PC-9 (cell line): Measurements from ENCODE around the gene CTDP1. TPM values are rescaled to one million over a fixed set of nuclear protein-coding genes. Genes with fewer than 3 reads are reported as not detected.

Source experiments
- BruUV-seq: library from RNA; stranded (reverse); fragments of 400-500 nt; replicated peaks from 2 replicates; lab custom pipeline; 2021; lab: Mats Ljungman, UMichigan
- CTCF ChIA-PET: fragments of 300-600 bp; sonication (Branson Sonifier 250); formaldehyde crosslinking; loops from one replicate; lab custom pipeline; 2022; ENCODE audit warnings: antibody characterized with exemption; lab: Charles Lee
- POLR2A ChIA-PET: fragments of 300-600 bp; sonication (Branson Sonifier 250); formaldehyde crosslinking; loops from one replicate; lab custom pipeline; 2022; ENCODE audit warnings: antibody characterized with exemption; ENCODE audit not compliant: unreplicated experiment; lab: Charles Lee
- DNase-seq, 2 experiments: peaks; one replicate each; pipeline versions ENCODE4 v3.0.0 to v3.0.0-alpha.2; 2015 to 2022; ENCODE audit warnings: mixed read lengths in 1 of 2
- H2AFZ ChIP-seq: fragments of 200-600 bp; sonication (generic); 2 replicates; pipeline ENCODE4 v1.8.1; 2017; ENCODE audit warnings: antibody characterized with exemption
- H3F3A ChIP-seq: fragments of 200-600 bp; sonication (generic); 2 replicates; pipeline ENCODE4 v1.8.1; 2017; ENCODE audit warnings: antibody characterized with exemption, mild to moderate bottlenecking, low read depth; ENCODE audit not compliant: insufficient read depth
- H3K27ac ChIP-seq: fragments of 200-600 bp; sonication (generic); 2 replicates; pipeline ENCODE4 v1.6.1; 2016; ENCODE audit warnings: mixed run types
- H3K27me3 ChIP-seq: fragments of 200-600 bp; sonication (generic); 2 replicates; pipeline ENCODE4 v1.6.1; 2016; ENCODE audit warnings: low read depth, mixed run types; ENCODE audit not compliant: insufficient read depth
- H3K36me3 ChIP-seq: fragments of 200-600 bp; sonication (generic); 2 replicates; pipeline ENCODE4 v1.6.1; 2016; ENCODE audit warnings: low read depth, mixed run types
- H3K4me1 ChIP-seq: fragments of 200-600 bp; sonication (generic); replicated peaks from 2 replicates; pipeline ENCODE4 v1.6.1; 2016; ENCODE audit warnings: mixed run types; ENCODE audit not compliant: insufficient read depth
- H3K4me2 ChIP-seq: fragments of 200-600 bp; sonication (generic); 2 replicates; pipeline ENCODE4 v1.6.1; 2017; ENCODE audit warnings: mixed run types
- H3K4me3 ChIP-seq: fragments of 200-600 bp; sonication (generic); 2 replicates; pipeline ENCODE4 v1.6.1; 2016; ENCODE audit warnings: mixed run types
- H3K79me2 ChIP-seq: fragments of 200-600 bp; sonication (generic); 2 replicates; pipeline ENCODE4 v1.6.1; 2017; ENCODE audit warnings: low read depth, mixed run types
- H3K9me2 ChIP-seq: fragments of 200-600 bp; sonication (generic); 2 replicates; pipeline ENCODE4 v1.8.1; 2017; ENCODE audit warnings: mild to moderate bottlenecking; ENCODE audit not compliant: insufficient read depth
- H3K9me3 ChIP-seq: fragments of 200-600 bp; sonication (generic); 2 replicates; pipeline ENCODE4 v1.8.1; 2016; ENCODE audit warnings: low read depth; ENCODE audit not compliant: insufficient read depth
- H4K20me1 ChIP-seq: fragments of 200-600 bp; sonication (generic); 2 replicates; pipeline ENCODE4 v1.8.1; 2017; ENCODE audit not compliant: insufficient read depth
- CTCF ChIP-seq: fragments of 200-600 bp; sonication (generic); conservative IDR thresholded peaks from 2 replicates; pipeline ENCODE4 v1.6.1; 2017; ENCODE audit warnings: mixed run types, antibody characterized with exemption, mild to moderate bottlenecking, moderate library complexity
- EZH2 ChIP-seq: fragments of 200-600 bp; sonication (generic); IDR thresholded peaks from 2 replicates; pipeline ENCODE4 v1.8.0; 2017; ENCODE audit warnings: antibody characterized with exemption, low read depth
- intact Hi-C: fragments of 100-400 bp; cut with micrococcal nuclease; formaldehyde crosslinking; loops from one replicate; pipeline ENCODE4 v1.10.0; 2022; ENCODE audit not compliant: unreplicated experiment
- total RNA-seq: library from RNA; stranded (reverse); gene quantifications from 2 replicates; pipeline ENCODE4 v1.2.3, GENCODE V29; 2021

Gene CTDP1
- total RNA-seq, 1 experiment from 2014 or later, result 16.0 TPM

- DNase-seq, result no peak
- Histone ChIP-seq H4K20me1 (no peaks in the 10 kb centered on the region), H2AFZ (no peak overlapping the region), H3K79me2 (no peaks in the 10 kb centered on the region), H3K27me3 (no peaks in the 10 kb centered on the region), H3K36me3 (no peaks in the 10 kb centered on the region), H3K27ac (no peak overlapping the region), H3K9me2 (no peaks in the 10 kb centered on the region), H3K4me1 (no peaks in the 10 kb centered on the region), H3K9me3 (no peaks in the 10 kb centered on the region), H3K4me2 (no peak overlapping the region), H3F3A (no peaks in the 10 kb centered on the region), H3K4me3 (no peak overlapping the region)
- ChIA-PET POLR2A (no interaction called here), CTCF (no interaction called here)
- intact Hi-C loops, result no loop called here
- no TSS peak for BruUV-seq
- TF ChIP-seq CTCF (no peak), EZH2 (no peak)
These were observed 67.7 kb downstream of the CTDP1 start for GRCh38 chr18:79747156-79747845.

- H3K4me3 ChIP-seq, result no peak overlapping the region
These were observed 68.9 kb downstream of the CTDP1 start for GRCh38 chr18:79748321-79749180.

More at GRCh38 chr18:79748321-79749180, 68.9 kb downstream of the CTDP1 start:
- no TSS peak for BruUV-seq
- no peak overlapping the region for H3K27ac ChIP-seq
- no peaks in the 10 kb centered on the region for H3F3A ChIP-seq
- no peak overlapping the region for H2AFZ ChIP-seq
- no peaks in the 10 kb centered on the region for H4K20me1 ChIP-seq
- no peaks in the 10 kb centered on the region for H3K27me3 ChIP-seq
- H3K4me2 ChIP-seq, result no peak overlapping the region
- H3K4me1 ChIP-seq, result no peaks in the 10 kb centered on the region
- DNase-seq, result no peak
- no peaks in the 10 kb centered on the region for H3K9me3 ChIP-seq
- no peaks in the 10 kb centered on the region for H3K9me2 ChIP-seq
- H3K79me2 ChIP-seq, result no peaks in the 10 kb centered on the region
- CTCF ChIA-PET, result no interaction called here
- no peaks in the 10 kb centered on the region for H3K36me3 ChIP-seq
- intact Hi-C loops, result no loop called here
- POLR2A ChIA-PET, result no interaction called here
- TF ChIP-seq EZH2, result no peak
- no peak for TF ChIP-seq CTCF
